Stimulated activated CD4-positive, alpha-beta T cell treated with anti-CD3 and anti-CD28 coated beads, Interleukin-4, amount 100 ng/mL, for 1 hour (primary cell): ENCODE data around the gene SFXN4.
"Not testable (repeated sequence)": the region's sequence is repeated elsewhere in the genome, so short reads cannot be mapped to it uniquely, and the experiment has no call there.

Source experiments
- DNase-seq: peaks from one replicate; pipeline ENCODE4 v3.0.0-alpha.2; 2020

SFXN4 gene

DNA sequence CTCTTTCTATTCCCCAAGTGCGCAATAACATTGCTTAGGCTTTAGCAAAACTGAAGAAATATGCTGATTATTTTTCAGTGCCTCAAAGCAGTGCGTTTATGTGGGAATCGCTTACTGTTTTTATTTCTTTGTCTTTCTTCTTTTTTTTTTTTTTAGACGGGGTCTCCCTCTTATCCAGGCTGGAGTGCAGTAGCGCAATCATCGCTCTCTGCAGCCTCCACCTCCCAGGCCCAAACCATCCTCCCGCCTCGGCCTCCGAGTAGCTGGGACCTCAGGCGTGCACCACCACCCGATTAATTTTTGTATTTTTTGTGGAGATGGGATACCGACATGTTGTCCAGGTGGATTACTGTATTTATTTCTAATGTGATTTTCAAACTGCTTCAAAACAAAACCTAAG is 60.4 kb downstream of the SFXN4 start:
- DNase-seq = no peak

DNA sequence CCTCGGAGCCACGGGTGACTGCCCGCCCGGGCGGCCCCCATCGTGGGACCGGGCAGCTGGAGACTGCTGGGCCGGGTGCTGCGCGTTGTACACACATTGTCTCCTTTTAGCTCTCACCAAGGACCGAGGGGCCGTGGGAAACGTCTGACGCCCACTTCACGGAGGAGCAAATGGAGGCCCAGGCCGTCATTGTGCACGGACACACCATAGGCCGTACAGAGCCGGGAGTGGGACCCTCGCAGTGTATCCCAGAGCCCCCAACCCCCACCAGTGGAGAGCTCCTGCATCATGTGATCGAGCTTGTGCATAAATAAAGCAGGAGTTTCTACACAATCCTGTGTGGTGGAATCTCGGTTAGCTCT is 60.9 kb downstream of the SFXN4 start:
- no peak for DNase-seq

DNA sequence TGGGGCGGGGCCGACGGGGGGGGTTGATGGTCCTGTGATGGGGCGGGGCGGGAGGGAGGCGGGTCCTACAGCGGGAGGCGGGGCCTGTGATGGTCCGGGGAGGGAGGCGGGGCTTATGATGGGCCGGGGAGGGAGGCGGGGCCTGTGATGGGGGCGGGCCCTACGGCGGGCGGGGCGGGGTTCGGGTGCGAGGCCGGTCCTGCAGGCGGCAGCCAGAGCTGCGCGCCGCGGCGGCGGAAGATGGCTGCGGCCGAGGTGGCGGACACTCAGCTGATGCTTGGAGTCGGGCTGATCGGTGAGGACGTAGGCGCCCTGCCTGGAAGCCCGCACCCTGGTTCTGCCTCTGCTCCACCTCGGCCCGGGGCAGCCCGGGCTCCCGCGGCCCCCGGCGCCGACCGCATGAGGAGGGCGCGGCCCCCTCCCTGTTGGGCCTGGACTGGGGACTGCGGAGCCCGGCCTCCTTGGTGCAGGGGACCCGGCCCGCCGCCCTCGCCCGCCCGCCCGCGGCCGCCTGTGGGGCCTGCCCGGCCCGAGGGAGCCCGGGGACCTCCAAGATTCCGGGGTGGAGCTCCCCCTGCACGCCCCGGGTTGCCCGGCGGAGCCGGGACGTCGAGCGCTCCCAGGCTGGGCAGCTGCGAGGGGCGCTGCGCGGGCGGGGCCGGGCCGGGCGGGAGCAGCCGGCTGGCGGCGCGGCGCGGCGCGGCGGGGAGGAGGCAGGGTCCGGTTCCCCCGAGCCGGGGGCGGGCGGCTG is 61.4 kb downstream of the SFXN4 start, which contains the start of gene DENND10:
DENND10 (plus strand) TSS at position 211 of the 751 bp plus-strand sequence; CDS start at position 241, 30 bp downstream.
- DNase-seq = peak; percentile 79

DNA sequence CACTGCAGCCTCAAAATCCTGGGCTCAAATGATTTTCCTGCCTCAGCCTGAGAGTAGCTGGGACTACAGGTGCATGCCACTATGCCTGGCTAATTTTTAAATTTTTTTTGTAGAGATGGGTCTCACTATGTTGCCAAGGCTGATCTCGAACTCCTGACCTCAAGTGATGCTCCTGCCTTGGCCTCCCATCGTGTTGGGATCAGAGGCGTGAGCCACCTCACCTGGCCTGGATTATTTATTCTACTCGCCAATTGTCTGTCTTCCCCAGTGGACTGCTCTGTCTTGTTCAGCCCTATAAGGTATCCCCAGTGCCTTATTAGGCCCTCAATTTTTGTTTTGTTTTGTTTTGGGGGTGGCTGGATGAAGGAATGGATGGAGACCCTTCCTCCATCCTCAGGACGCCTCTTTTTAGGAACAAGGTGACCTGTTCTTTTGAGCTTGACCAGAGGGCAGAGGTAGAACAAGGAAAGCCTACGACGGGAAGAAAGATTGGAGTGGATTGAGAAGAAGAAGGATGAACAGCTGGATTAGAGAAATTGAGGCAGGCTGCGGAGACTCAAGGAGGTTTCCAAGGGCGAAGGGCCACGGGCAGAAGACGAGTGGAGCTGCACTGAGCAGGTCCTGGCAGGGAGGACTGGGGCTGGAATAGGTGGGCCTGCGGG is 62.1 kb downstream of the SFXN4 start:
- no peak for DNase-seq

DNA sequence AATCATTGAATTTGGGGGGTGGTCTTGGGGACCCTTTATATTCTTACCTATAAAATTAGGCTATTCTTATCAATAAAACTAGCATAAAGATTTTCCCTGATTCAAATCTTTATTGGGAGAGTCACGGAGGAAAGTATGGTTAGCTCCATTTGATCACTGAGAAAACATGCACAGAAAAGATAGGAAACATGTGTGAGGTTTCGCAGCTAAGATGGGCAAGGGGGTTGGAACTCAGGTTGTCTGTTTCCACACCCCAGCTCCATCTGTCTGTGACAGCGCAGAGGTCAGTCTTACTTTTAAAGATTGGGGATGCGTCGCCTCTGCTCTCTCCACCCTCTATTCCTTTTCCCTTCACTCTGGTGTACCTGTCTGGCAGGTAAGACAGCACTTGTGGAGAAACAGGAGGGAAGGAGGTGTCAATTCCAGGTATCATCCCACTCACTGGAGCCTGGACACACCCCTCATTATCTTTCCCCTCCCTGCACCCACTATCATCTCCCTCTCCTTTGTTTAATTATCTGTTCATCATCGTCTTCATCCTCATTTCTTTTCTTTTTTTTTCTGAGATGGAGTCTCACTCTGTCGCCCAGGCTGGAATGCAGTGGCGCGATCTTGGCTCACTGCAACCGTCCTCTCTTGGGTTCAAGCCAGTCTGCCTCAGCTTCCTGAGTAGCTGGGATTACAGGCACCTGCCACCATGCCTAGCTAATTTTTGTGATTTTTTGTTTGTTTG is 64.0 kb downstream of the SFXN4 start:
- DNase-seq = no peak

GRCh38 chr10:119100434-119101238 is 64.9 kb downstream of the SFXN4 start:
- no peak for DNase-seq

GRCh38 chr10:119098576-119098975 is 66.9 kb downstream of the SFXN4 start:
- no peak for DNase-seq

GRCh38 chr10:119096641-119097415 is 68.7 kb downstream of the SFXN4 start:
- DNase-seq = not testable (repeated sequence)

GRCh38 chr10:119095640-119096039 is 69.9 kb downstream of the SFXN4 start:
- no peak for DNase-seq

GRCh38 chr10:119090968-119091367 is 74.5 kb downstream of the SFXN4 start:
- DNase-seq = no peak
